DND-41 (cell line): ENCODE data around the gene CERKL.

Source experiments
- EZH2 ChIP-seq: IDR thresholded peaks from 3 replicates; pipeline ENCODE4 v1.6.1; 2012; ENCODE audit warnings: borderline replicate concordance, low read depth, mild to moderate bottlenecking, moderate library complexity, low read length, inconsistent platforms; ENCODE audit not compliant: severe bottlenecking
- TF ChIP-seq, protein P1 (sequence below): IDR thresholded peaks from 2 replicates; pipeline ENCODE4 v1.5.1; 2012; ENCODE audit warnings: borderline replicate concordance, low read length, moderate library complexity, mild to moderate bottlenecking; ENCODE audit not compliant: poor library complexity, severe bottlenecking; ENCODE audit errors: extremely low read depth

DNA sequence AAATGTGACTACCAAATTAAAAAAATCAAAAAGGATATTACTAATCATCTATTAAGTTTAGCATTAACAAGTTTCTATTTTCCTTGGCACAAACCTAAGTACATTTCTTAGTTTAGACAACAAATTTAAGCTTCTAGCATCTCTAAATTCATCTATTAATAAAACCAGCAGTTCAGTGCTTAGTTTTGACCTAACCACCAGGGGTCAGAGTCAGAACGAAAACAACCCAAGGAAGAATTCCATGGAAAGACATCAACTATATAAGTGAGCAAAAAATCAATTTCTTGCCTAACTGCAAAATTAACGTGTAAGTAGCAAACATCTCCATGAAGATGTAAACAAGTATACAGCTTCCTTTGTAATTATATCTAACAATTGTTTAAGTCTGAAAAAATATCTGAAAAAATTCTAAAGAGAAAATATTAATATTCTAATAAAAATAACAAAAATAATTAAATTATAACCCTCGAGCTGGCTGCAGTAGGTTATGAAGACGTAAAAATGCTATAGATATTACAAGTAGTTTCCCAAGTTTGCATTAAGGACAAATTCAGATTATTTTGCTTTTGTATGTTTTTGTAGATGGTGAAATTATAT is 83.7 kb downstream of the CERKL start:
- TF ChIP-seq, protein P1, sequence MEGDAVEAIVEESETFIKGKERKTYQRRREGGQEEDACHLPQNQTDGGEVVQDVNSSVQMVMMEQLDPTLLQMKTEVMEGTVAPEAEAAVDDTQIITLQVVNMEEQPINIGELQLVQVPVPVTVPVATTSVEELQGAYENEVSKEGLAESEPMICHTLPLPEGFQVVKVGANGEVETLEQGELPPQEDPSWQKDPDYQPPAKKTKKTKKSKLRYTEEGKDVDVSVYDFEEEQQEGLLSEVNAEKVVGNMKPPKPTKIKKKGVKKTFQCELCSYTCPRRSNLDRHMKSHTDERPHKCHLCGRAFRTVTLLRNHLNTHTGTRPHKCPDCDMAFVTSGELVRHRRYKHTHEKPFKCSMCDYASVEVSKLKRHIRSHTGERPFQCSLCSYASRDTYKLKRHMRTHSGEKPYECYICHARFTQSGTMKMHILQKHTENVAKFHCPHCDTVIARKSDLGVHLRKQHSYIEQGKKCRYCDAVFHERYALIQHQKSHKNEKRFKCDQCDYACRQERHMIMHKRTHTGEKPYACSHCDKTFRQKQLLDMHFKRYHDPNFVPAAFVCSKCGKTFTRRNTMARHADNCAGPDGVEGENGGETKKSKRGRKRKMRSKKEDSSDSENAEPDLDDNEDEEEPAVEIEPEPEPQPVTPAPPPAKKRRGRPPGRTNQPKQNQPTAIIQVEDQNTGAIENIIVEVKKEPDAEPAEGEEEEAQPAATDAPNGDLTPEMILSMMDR, result peak; percentile 65
- TF ChIP-seq EZH2, result no peak
